Measurements from ENCODE around the gene CDK14.

The CDK14 gene

DNA sequence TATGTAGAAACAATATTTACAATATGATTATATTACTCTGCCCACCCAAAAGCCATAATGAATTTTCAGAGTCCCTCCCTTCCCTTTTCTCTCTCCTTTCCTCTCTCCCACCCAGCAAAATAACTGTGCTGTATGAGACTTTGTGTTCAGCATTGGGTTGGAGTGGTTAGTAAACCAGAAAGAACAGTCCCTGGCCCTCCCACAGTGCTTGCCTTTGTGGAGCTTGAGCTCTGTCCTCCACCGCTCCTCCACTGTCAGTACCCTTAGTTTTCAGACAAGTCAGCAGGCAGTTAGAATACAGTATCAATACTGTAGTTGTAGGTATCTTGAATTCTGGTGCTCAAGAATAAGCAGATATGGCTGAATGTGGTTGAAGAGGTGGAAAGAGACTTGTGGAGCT is 92.7 kb downstream of the CDK14 start:
- DNase-seq = no peak

DNA sequence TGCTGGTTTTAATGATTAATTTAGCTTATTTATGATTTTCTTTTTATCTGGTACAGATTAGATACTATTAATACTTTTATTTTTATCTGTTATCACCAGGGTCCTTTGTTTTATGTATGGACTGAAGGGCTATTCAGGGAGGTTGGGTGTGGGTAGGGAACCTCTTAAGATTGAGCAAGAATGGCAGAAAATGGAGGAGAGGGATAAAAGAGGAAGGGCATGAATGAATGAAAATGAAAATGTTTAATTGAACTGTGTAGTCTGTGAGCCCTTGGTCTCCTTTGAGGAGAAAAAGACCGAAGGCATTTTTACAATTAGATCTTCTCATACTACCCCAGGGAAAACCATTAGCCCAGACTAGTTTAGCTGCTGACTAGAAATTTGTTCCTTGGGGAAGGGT is 93.1 kb downstream of the CDK14 start:
- DNase-seq = no peak

DNA sequence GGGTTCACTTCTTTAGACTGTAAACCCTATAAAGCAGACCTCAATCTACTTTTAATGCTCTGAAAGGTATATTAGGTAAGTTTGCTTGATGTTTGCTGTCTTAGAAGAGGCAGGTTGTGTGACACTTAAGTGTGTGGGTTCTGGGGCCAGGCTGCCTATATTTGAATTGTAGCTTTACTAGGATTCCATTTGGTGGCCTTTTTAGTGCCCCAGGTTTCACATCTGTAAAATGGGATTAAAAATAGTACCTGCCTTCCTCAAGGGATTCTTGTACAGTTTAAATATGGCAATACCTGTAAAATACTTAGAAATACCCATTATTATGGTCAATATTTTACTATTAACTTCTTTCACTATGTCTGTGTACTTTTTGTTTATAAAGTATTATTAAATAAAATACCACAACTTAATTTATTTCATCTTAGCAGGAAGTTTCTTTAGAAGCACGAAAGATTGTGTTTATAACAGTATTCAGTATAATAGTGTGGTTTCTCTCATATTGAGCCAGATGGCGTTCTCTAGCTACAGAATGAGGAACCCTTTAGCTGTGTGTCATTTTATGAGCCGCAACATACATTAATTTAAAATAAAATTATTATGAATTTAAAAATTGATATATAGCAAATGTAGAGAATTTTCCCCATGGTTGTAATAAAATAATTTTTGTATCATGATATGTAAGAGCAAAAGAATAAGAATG is 94.2 kb downstream of the CDK14 start:
- DNase-seq = no peak

DNA sequence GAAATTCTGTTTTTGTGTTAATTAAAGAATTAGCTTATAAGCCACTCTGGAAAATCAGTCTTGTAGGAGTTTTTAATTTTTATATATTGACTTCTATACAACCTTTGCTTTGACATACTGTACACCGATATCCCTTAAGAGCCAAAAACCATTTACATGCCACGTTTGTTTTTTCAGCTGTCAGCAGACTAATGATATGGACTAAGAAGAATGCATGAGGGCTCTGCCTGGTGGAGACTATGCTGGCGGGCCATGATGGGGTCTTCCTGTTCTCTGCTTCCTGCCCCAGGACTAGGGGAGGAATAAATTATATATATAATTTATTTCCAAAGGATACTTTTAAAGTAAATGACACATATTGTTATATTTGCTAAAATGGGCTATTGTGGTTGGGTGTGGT is 96.3 kb downstream of the CDK14 start:
- DNase-seq = no peak

DNA sequence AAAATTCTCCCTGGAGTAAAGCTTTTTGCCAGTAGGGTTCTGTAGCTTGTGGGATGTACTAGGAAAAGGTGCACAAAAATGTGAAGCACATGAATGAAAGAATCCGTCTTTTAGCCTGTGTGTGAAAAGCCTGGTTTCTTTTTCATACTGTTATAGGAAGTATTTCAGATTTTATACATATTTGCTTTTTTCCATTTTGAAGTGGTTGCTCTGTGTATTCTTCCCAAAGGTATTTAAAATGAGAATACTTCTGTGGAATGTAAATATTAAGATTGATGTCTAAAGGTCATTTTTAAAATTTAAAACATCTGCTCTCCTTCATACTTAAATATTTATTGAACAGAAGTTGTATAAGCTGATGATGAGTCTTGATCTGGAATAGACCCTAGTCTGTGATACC is 96.8 kb downstream of the CDK14 start:
- no peak for DNase-seq

DNA sequence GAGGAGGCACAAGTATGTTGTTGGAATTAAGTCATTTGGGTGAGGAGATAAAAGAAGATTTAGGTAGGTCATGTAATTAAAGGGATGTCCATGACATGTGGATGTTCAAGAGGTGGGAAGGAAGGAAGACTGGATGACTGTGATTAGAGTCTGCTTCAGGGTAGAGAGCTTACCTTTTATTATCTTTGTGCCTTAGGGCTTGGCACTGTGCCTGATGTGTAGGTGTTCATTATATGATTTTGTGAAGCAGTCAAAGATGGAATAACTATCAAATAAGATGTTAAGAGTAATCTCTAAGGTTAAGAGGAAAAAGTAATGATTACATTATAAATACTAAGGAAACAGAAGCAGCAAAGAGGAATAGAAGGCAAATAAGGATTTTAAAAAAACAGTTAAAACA is 97.8 kb downstream of the CDK14 start:
- no peak for DNase-seq

DNA sequence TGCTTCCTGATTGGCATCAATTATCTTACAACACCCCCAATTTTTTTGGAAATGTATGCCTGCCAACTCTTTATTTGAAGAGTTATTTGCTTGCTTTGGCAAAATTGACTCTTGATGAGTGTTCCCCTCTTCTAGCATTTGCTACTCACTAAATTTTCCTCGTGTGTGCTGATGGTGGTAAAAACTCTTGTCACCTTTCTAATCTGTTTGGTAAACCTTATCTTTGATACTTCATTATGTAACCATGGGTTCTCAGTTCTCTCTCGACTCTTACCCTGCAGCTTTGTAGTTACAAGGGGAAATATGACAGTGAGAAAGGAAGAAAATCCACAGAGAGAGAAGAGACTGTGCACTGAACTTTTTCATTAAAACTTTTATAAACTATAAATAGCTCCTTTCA is 102.5 kb downstream of the CDK14 start:
- DNase-seq = no peak

DNA sequence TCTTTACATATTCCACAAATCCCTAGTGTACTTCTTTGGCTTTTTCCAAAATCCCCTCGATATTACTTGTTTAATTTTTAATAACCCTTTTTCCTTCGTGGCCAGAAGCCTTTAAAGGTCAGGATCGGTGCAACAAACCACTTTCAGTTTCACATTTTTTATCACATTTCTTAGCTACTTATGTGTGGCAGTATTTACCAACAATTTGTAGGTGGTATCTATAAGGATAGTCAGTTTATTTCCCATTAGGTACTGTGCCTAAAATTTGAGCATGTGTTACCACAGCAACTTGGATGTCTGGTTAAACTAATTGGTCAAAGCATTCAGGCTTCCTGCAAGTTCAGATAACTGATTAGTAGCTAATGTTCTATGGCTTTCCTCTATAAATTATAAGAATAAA is 104.9 kb downstream of the CDK14 start:
- no peak for DNase-seq

DNA sequence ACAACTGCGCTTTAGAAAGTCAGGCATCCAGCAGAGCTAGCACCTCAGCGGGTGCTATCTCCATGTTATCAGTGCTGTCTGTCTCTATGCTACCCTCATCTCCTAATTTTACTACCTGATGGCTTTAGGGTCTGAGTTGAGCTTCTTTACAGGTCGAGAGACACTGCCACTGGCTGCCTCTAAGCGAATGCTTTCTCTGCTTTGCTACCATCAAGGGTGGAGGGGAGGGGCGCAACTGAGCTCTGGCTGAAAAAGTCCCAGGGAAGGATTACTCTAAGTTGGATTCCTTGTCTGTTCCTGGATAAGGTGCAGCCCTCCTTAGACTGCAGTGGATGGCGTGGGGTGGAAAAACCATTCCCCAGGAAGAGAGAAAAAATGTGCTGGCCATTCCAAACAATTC is 105.7 kb downstream of the CDK14 start:
- no peak for DNase-seq

DNA sequence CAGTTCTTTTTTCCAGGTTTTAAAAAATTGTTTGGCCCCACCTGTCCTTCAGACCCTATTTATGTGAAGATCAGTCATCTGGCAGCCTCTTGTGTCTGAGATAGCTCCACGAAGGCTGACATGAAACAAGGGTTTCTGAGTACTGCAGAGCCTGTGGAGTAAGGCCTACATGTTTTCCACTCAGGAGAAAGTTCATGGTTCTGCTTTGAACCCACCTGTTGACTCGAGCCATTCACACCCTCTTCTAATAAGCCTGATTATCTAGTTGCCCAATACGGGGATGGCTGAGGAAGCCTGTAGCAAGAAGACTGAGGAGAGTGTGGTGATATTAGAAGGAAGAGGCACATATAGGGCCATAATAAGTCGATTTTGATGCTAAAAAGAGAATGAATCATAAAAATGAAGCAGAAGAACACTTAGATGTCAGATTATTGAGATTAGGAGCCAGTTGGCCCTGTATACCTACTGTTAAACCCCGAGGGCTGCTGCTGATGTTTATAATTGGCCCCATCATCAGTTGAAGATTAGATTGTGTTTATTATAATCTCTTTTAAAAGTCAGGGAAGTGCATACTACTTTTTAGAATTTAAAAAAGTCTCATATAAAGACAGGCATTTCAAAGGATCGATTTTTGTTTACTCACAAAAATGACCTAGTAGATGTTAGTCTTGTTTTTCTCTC is 109.4 kb downstream of the CDK14 start:
- DNase-seq = no peak

DNA sequence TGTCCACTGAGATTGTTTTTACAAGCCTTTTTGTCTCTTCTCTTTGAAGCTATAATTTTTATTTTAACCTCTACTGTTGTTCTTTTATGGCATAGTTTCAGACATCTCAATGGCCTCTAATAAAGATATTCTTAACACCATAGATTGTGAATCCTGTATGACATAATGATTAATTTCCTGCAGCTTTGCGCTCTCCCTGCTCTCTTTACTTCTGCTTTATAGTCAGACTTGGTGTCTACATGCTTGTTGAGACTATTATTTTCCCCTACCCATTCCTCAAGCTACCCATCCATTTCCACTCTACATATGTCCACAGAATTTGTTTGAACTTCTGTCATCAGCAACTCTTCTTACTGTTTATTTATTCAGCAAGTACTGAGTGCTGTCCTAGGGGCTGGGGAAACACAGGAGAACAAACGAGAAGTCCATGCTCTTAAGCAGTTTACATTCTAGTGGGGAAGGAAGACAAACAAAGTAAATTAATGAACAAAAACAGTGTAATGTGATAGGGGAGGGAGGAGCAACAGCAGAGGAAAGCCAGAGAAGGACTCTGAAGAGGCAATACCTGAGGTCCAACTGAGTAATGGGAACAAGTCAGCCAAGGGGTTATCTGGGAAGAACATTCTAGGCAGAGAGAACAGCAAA is 110.1 kb downstream of the CDK14 start:
- no peak for DNase-seq

DNA sequence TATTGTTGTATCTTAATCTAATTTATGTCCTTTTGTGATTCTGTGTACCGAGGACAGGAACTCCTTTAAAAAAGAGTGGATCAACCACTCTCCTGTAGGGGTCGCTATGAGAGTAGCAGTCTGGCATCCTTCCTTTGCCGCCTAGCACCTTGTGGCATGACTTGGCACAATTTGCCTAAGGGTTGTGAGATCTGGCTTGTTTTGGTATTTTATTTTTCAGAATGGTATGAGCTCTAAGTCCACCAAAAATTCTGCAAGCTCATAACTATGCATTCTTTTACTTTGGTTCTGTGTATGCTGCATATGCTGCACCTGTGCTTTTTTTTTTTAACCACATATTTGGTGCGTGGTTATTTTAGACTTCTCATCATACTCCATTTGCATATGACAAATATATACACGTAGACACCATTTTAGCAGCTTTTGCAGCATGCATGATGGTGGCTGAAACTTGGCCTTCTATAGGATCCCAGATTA is 112.8 kb downstream of the CDK14 start:
- no peak for DNase-seq

DNA sequence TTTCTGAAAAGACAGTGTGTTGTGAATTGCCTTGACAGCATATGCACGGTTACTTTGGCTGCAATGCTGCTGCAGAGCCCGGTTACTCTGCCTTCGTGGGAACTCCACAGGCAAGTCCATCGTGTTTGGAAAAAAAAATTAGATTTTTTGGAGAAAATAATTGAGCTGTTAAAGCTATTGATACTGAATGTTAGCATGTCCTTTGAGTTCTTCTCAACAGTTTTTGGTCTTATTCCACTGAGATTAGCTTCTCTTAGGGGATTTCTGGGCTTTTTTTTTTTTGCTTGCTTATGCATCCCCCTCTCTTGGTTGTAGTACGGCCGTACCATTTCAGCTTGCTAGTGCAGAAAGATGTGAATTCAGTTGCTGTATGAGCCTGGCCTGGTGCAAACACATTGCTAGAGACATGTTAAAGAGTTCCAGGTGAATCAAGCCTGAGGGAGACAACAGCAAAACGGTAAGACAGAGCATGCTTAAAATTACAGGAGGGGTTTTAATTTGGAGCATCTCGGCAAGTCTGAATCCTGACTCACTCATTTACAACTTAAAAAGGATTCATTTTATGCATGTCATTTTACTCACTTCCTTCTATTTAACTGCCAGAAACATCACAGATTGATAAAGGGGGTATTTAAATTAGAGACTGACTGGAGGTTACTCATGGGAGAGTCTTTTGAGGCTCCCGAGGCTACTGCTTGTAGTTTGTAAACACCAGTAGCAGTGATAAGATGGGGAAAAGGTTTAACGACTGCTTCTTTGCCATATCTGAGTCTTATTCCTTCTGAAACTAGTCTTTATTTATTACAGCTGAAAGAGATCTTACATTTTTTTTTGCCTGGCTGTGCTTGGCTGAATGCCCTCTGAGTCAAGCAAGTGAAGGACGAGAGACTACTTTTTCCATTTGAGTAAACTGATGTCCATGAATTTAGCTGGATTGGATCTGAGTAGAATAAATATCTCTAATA is 113.7 kb downstream of the CDK14 start:
- DNase-seq = no peak

DNA sequence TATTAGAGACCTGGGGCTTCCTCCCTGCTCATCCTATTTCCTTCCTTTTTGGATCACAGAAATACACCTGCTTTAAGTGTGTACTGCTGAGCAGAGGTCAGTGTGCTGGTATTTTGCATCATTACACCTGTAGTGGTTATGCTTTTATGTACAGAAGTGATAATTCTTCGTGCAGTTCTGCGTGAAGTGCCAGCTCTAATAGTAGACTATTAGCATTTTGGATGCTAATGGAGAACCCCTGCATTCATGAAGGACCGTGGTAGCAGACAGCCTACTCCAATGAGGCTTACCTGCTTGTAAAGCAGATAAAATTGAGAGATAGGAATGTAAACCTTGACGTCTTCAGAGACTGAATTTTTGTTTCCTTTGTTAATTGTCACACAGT is 114.3 kb downstream of the CDK14 start:
- DNase-seq = no peak

DNA sequence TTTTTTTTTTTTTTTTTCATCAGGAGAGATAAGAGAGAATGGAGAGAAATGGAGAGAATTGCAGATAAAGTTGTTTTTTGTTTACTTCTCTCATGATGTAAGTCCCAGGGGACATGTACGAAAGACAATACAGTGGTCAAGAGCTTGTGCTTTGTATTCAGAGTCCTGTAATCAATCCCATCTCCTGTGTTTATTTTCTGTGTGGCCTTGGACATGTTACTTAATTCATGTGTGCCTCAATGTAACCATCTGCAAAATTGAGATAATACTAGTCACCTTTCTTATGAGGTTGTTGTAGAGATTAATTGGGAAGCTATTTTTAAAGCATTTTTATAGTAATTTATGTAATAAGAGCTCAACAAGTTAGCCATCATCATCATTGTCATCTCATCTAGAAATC is 117.5 kb downstream of the CDK14 start:
- no peak for DNase-seq

DNA sequence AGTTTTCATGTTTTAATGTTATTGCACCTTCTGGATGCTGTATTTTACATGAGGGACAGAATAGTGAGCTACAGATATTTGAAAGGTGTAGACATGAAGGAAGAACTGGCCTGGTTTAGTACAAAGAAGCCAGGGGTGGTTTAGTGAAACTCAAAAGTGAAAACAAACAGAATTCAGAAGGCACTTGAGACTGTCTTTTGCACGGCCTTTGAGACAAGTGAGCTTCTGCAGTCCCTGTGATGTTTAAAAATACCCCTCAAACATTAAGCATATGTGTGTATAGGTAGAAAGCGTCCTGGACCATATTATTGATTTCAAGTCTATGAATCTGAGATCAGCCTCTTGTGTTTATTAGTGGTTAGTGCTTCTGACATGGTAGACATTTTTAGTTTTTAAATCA is 118.9 kb downstream of the CDK14 start:
- no peak for DNase-seq

DNA sequence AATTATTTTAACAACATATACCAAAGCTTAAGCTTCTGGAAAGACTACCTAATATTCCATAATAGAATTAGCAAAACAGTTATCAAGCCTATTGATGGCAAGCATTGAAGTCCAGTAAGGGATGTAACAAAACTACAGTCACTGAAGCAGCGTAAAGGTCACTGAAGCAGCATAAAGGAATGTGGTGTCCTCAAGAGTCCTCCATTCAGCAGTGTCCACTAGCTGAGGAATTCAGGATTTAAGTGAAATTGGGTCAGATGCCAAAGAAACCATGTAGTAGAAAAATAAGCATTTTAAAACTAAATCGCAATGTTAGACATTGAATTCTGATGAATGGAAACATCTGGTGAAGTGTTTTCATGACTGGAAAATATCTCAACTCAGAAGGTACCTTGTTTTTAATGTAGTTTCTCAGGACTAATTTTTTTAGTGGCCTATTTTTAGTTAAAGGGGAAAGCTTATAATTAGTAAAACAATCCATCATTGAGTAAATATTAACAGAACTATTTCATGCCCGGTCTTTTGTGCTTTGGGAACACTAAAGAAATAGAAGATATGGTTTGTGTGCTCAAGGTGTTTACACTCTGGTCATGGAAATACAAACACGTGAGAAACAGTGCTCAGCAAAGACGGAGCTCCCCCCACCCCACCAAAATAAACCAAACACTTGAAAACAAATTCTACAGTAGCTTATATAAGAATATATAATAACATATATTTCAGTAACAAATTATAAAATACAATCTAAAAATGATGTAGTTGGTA is 121.4 kb downstream of the CDK14 start:
- DNase-seq = no peak

DNA sequence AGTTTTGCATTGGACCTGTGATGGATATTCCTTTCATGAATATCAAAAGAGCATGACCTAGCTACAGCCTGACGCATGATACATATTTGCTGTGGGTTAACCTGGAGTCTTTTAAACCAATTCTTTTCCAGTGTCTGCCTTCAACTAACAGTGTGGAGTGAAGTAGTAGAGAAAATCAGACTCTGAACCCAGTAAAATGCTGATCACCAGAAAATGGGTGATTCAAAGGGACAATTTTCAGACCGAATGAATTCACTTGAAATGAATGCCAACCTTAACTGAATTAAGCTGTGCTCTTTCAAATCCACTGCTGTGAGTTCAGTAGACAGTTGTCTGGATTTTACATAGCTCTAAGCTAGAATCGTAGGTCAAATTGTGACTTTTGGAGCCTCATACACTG is 123.0 kb downstream of the CDK14 start:
- DNase-seq = no peak

DNA sequence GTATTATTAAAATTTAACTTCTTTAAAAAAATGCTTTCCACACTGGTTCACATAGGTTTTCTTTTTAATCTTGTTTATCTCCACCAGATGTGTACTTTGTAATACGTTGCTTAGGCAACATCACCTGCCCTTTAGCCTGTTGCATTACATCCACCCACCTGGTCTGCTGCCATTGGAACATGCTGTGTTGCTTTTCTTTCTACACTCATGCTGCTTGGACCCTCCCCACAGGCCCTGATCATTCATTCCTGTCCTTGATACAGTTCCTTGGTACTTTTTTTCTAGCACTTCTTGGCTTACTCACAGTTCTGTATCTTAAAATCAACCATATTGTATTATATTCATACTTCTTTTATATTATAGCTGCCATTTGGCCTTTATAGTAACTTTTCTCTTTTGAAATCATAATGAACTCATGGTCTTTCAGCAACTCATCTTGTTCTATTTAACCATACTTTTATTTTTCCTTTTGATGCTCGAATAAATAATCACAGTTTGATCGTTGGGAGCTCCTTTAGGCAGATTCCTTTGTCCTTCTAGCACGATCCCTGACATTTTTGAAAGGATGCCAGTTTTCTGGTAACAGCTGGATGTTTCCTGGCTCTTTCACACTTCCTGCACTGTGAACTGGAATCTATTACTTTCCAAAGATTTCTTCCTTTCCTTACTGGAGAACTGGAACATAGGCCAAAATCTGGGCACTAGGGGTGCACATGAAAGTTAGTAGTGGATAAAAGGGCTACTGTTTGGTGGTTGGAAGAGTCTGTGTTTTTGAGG is 125.1 kb downstream of the CDK14 start:
- DNase-seq = peak; percentile 55

DNA sequence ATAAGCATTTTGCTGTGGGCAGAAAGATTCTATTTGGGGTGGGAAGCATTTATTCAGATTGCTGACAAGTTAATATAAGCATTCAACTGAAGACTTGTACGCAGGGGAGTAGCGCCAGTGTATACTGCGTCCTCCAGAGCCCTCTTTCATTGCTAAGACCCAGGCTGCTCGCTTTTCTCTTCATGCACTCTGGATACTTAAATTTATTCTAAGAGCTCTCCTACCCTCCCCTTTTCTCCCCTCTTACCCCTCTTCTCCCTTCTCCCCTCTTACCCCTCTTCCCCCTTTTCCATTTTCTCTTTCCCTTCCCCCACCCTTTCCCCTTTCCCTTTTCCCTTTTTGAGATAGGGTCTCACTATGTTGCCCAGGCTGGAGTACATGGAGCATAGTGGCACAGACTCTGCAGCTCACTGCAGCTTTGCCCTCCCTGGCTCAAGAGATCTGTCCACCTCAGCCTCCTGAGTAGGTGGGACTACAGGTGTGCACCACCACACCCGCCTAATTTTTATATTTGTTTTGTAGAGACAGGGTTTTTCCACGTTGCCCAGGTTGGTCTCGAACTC is 125.8 kb downstream of the CDK14 start:
- DNase-seq = no peak

DNA sequence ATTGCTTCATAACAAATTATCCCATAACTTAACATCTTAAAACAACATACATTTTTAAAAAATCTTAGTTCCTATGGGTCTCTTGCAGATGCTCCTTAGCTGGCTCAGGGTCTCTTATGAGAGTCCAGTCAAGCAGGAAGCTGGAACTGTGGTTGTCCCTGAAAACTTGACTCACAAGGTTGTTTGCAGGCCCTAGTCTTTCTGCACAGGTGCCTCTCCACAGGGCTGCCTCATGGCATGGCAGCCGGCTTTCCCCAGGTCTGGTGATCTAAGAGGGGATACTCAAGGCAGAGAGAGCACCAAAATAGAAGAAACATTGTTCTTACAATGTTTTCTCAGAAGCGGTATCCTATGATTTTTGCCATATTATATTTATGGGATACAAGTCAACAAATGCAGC is 127.1 kb downstream of the CDK14 start:
- no peak for DNase-seq

Measured in right forelimb (tissue), 1 donor.